ENCODE data around the gene PNPLA1.

The PNPLA1 gene

GRCh38 chr6:36285797-36286196, 15.9 kb downstream of the PNPLA1 start:
- DNase-seq = no peak

DNA sequence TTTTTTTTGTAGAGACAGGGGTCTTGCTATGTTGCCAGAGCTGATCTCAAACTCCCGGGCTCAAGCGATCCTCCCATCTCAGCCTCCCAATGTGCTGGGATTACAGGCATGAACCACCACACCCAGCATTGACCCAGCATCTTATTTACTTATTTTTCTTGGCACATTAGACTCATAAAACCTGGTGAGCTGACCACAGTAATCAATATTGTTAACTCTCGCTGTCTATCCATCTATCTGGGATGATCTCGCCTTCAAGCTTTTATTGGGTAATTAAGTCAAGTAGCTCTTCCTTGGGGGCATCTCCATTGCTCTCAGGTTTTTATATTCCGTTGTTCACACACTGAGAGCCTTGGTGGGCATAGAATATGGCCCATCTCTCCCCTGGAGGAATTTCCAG, 17.0 kb downstream of the PNPLA1 start:
- DNase-seq = no peak

GRCh38 chr6:36289281-36289878, 19.5 kb downstream of the PNPLA1 start:
- no peak for DNase-seq

GRCh38 chr6:36290668-36291620, 21.1 kb downstream of the PNPLA1 start:
- no peak for DNase-seq

DNA sequence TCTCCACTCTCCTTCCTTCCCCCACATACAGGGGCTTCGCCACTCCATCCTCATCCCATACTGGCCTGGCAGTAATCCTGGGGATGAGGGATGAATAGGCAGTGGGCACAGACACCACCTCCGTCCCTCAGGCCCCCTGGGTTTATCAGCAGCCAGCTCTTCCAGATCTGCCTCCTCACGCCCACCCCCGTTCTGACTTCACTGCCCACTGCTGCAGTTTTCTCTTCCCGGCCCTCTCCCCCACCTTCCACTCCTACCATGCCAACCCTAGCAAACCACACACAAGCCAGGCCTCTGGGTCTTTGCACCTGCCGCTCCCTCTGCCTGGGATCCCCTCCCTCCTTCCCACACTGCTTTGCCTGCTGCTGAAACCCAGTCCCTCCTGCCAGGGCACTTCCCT, 22.3 kb downstream of the PNPLA1 start:
- no peak for DNase-seq

DNA sequence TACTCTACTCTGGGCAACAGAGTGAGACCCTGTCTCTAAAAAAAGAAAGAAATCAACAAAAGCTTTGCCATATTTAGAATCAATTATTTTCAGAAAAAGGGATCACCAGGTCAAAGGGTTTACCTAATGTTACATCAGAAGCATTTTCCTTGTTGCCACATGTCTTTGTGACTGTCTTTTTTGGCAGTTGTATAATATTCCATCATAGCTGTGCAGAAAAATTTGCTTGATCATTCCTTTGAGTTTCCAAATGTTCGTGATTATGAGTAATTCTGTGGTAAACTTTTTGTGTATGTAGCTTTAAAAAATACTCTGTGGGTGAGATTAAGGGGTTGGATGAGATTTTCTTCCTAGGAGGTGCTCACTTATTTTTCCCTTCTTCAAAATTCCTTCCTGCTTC, 26.4 kb downstream of the PNPLA1 start:
- no peak for DNase-seq

- no peak for DNase-seq
These were observed 27.2 kb downstream of the PNPLA1 start for GRCh38 chr6:36297051-36297450.

DNA sequence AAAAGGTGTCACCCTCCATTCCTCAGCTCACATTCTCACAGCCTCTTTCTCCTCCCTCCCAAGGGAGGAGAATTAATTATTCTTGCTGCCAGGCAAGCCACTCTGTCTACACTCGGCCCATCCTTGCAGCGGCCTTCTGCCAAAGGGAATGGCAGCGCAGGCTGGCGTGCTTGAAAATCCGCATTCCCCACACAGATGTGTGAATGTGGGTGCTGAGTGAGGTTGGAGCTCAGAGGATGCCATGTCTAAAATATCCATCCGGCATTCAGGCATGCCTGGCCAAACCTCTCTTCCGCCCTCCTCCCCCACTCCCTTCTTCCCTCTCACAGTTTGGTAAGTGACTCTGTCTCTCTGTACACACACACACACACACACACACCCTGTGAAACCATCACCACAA, 27.7 kb downstream of the PNPLA1 start:
- DNase-seq = no peak

GRCh38 chr6:36298027-36298426, 28.2 kb downstream of the PNPLA1 start:
- no peak for DNase-seq

DNA sequence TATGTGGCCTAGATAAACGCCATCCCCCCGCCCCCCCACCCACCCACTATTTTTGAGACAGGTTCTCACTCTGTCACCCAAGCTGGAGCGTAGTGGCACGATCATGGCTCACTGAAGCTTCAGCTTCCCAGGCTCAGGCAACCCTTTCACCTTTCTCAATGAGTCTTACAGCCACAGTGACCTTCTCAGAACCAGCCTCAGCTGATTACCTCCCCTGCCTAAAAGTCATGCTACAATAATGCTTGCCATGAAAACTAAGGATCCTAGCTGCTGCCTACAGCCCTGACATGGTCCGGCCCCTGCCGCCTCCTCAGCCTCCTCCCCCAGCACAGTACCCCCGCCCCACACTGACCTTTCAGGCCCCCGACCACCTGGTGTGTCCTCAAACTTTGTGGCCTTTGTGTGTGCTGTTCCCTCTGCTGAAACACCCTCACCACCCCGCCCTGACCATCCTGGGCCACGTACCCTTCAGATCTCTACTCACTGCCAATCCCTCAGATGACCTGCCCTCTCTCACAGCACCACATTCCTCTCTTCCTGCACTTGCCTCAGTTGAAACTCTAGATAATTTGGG, 31.3 kb downstream of the PNPLA1 start:
- no peak for DNase-seq

GRCh38 chr6:36301781-36302180, 31.9 kb downstream of the PNPLA1 start:
- DNase-seq = no peak

- DNase-seq = peak; percentile 97
These were observed 32.5 kb downstream of the PNPLA1 start for GRCh38 chr6:36302227-36302976.

GRCh38 chr6:36305885-36306284, 36.0 kb downstream of the PNPLA1 start:
- DNase-seq = no peak

GRCh38 chr6:36306375-36306774, 36.5 kb downstream of the PNPLA1 start:
- no peak for DNase-seq

DNA sequence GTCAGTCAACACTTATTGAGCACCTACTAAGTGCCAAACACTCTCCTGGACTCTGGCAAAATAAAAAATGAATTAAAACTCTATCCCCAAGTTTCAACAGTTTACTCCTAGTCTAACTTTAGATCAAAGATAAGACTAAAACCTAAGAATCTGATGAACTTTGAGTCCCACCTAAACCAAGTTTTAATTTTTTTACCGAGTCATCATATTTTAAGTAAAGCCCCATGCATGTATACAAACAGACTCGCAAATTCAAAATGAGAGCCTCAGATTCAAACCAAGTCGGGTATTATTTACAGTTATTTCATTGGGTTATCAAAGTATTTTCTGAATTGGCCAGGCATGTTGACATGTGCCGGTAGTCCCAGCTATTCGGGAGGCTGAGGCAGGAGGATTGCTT, 38.7 kb downstream of the PNPLA1 start:
- no peak for DNase-seq

DNA sequence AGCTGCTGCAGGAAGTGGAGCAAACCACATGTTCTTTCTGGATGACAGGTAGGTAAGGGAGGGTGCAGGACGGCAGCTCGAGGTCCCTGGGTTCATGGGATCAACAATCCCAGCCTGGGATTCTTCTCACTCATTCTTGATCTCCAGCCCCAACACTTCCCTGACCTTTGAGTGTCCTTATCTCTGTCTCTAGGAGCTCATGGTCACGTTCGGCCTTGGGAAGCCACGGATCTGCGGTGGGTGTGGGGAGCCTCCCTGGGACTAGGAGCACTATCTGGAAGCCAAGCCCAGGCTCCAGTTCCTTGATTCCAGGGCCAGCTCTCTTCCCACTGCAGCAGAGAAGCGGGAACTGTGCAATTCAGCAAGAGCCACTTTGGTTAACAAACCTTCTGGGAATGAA, 39.3 kb downstream of the PNPLA1 start:
- DNase-seq = no peak

DNA sequence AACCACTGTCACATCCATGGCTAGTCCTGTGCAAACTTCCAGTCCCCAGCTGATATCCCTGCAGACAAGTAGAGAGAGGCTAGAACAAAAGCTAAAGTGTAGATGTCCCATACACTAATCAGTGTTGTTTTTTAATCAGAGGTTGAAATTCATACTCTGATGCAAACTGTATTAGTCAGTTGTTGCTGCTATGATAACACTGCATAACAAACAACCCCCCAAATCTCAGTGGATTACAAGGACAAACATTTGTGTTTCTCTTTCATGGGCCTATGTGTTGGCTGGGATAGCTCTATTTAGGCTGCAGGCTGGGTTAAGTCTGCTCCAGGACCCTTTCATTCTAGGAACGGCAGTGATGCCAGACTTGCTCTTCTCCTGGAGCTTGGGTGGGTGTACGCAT, 40.0 kb downstream of the PNPLA1 start:
- no peak for DNase-seq

DNA sequence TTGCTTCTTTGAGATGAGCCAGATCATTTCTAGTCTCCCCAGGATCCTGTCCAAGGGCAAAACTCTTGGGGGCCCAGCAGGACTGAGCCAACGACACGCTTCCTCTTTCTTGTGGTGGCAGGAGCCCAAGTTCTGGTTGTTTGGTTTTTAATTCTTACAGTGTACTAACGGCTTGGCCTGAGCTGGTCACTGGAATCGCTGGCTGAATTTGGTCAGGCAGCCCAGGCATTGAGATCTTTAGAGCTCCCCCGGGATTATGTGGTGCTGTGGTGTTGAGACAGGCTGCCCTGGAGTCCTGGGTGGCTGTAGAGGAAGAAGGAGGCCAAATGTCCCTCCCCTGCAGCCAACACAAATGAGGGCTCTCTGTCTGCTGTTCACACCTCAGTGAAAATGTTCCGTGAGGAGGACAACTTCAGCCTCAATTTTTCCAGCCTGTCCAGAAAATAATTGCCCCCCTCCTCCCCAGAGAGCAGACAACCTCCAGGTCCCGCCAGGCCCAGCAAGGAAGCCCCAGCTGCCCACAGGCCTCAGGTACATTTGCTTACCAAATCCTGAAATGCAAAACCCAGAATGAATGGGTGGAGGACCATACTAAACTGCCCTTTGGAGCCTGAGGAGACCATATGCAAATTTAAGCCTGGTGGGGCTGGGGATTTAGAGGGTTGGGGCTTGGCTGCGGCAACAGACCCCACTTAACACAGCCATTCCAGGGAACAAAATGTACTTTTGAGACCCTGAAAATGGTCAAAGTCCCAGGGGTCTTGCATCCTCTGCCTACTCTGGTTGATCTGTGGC, 43.2 kb downstream of the PNPLA1 start:
- DNase-seq = no peak

- no peak for DNase-seq
These were observed 43.7 kb downstream of the PNPLA1 start for GRCh38 chr6:36313649-36313936.

GRCh38 chr6:36314221-36315014, 44.6 kb downstream of the PNPLA1 start:
- DNase-seq = no peak

GRCh38 chr6:36315921-36316320, 46.1 kb downstream of the PNPLA1 start:
- no peak for DNase-seq

DNA sequence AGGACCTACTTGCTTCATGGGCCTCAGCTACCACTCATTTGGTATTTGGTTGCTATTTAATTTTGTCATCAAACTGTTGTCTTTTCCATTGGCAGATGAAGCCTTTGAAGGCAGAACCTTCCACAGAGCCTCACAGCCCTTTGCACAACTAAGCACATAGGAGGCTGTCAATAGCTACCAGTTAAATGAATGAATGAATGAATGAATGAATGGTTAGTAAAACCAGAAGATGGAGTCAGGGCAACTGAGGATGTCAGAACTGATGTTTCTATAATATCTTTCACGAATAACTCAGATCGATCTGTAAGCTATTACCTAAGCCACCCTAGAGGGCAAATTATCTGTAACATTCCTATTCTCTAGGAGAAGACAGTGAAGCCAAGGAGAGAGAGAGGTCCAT, 47.8 kb downstream of the PNPLA1 start:
- DNase-seq = no peak

Data from stimulated activated CD4-positive, alpha-beta T cell treated with anti-CD3 and anti-CD28 coated beads, Interleukin-4, amount 100 ng/mL, for 24 hours (primary cell).